Naive B cell (primary cell): ENCODE data around the gene TFRC. TPM values are rescaled to one million over a fixed set of nuclear protein-coding genes. Genes with fewer than 3 reads are reported as not detected.
A peak's percentile ranks its signal among the peaks of the same experiment; 100 is the strongest.
"Not testable (repeated sequence)": the region's sequence is repeated elsewhere in the genome, so short reads cannot be mapped to it uniquely, and the experiment has no call there.

Source experiments
- ATAC-seq, 2 donors: fragments of 150-1000 bp; cut with Tn5 transposase; 2 replicates each; pipeline ENCODE4 v1.10.0; 2021; ENCODE audit warnings: low read depth in 2 of 2, mild to moderate bottlenecking in 2 of 2, moderate library complexity in 2 of 2
- DNase-seq: peaks from one replicate; pipeline ENCODE4 v3.0.0; 2022
- H3K27ac Mint-ChIP-seq, 6 donors: one replicate each; pipeline ENCODE4 v1.8.0; 2020 to 2022; ENCODE audit warnings: mild to moderate bottlenecking in 6 of 6, mixed read lengths in 6 of 6, moderate library complexity in 5 of 6, inconsistent platforms in 2 of 6
- H3K27me3 Mint-ChIP-seq, 3 donors: one replicate each; pipeline ENCODE4 v1.8.0; 2021 to 2022; ENCODE audit warnings: mixed read lengths in 3 of 3, mild to moderate bottlenecking in 1 of 3
- H3K36me3 Mint-ChIP-seq, 2 donors: one replicate each; pipeline ENCODE4 v1.8.0; 2020 to 2022; ENCODE audit warnings: mixed read lengths in 2 of 2, inconsistent platforms in 1 of 2, mild to moderate bottlenecking in 1 of 2
- H3K4me1 Mint-ChIP-seq, 3 donors: one replicate each; pipeline ENCODE4 v1.8.0; 2020 to 2022; ENCODE audit warnings: mixed read lengths in 3 of 3, inconsistent platforms in 1 of 3, mild to moderate bottlenecking in 1 of 3, moderate library complexity in 1 of 3
- H3K4me3 Mint-ChIP-seq, 8 donors: one replicate each; pipeline ENCODE4 v1.8.0; 2020 to 2022; ENCODE audit warnings: mild to moderate bottlenecking in 8 of 8, mixed read lengths in 8 of 8, moderate library complexity in 8 of 8, inconsistent platforms in 2 of 8
- H3K9me3 Mint-ChIP-seq, 7 donors: one replicate each; pipeline ENCODE4 v1.8.0; 2020 to 2022; ENCODE audit warnings: mixed read lengths in 7 of 7, mild to moderate bottlenecking in 5 of 7, inconsistent platforms in 2 of 7, moderate library complexity in 1 of 7
- polyA plus RNA-seq, 6 donors: library from polyadenylated mRNA; unstranded; fragments of 300-500 nt; fragmentation: Illumina TruSeq; gene quantifications; one replicate each; pipeline ENCODE4 v1.2.3, GENCODE V29; 2021; ENCODE audit warnings: low read depth in 6 of 6

Gene TFRC
- polyA plus RNA-seq, 6 donors from 2014 or later: 15.0 to 33.8 (median 25.4) TPM

DNA sequence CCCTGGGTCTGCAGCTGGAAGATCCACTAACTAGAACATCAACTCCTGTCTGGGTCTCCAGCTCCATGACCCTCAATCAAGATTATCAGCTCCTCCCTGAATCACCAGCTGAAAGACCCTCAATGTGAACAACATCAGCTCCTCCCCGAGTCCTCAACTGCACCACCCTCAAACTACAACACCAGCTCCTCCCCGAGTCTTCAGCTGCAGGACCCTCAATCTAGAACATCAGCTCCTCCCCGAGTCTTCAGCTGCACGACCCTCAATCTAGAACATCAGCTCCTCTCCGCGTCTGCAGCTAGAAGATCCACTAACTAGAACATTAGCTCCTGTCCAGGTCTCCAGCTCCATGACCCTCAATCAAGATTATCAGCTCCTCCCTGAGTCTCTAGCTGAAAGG is 79.2 kb downstream of the TFRC start:
- H3K27ac Mint-ChIP-seq, ATAC-seq, DNase-seq, H3K4me1 Mint-ChIP-seq, H3K36me3 Mint-ChIP-seq, H3K4me3 Mint-ChIP-seq, H3K9me3 Mint-ChIP-seq: not testable (repeated sequence)
- peaks cover under 1 to 18% (median 15%) of the 10 kb centered on the region in 3 donors for H3K27me3 Mint-ChIP-seq

DNA sequence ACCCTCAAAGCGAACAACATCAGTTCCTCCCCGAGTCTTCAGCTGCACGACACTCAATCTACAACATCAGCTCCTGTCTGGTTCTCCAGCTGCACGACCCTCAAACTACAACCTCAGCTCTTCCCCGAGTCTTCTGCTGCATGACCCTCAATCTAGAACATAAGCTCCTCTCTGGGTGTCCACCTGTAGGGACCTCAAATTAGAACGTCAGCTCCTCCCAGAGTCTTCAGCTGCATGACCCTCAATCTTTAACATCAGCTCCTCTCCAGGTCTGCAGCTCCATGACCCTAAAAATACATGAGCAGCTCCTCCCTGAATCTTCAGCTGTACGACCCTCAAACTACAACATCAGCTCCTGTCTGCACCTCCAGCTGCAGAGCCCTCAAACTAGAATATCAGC is 80.7 kb downstream of the TFRC start:
- ATAC-seq, H3K9me3 Mint-ChIP-seq, DNase-seq, H3K4me1 Mint-ChIP-seq, H3K4me3 Mint-ChIP-seq, H3K36me3 Mint-ChIP-seq: not testable (repeated sequence)
- Mint-ChIP-seq H3K27ac (peak overlapping the region in 1 of 6 donors; percentile 77), H3K27me3 (peaks cover 0 to 16% (median 15%) of the 10 kb centered on the region in 3 donors)

DNA sequence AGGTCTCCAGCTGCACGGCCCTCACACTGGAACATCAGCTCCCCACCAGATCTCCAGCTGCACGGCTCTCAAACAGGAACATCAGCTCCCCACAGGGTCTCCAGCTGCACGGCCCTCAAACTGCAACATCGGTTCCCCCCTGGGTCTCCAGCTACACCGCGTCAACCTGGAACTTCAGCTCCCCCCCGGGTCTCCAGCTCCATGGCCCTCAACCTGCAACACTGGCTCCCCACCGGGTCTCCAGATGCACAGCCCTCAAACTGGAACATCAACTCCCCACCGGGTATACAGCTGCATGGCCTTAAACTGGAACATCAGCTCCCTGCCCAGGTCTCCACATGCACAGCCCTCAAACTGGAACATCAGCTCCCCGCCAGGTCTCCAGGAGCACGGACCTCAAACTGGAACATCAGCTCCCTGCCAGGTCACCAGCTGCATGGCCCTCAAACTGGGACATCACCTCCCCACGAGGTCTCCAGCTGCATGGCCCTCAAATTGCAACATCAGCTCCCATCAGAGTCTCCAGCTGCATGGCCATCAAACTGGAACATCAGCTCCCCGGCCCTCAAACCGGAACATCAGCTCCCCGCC is 81.4 kb downstream of the TFRC start:
- not testable (repeated sequence) for H3K36me3 Mint-ChIP-seq, H3K27ac Mint-ChIP-seq, H3K9me3 Mint-ChIP-seq, H3K4me1 Mint-ChIP-seq, ATAC-seq, H3K4me3 Mint-ChIP-seq, DNase-seq
- H3K27me3 Mint-ChIP-seq: peaks cover 0 to 16% (median 15%) of the 10 kb centered on the region in 3 donors

DNA sequence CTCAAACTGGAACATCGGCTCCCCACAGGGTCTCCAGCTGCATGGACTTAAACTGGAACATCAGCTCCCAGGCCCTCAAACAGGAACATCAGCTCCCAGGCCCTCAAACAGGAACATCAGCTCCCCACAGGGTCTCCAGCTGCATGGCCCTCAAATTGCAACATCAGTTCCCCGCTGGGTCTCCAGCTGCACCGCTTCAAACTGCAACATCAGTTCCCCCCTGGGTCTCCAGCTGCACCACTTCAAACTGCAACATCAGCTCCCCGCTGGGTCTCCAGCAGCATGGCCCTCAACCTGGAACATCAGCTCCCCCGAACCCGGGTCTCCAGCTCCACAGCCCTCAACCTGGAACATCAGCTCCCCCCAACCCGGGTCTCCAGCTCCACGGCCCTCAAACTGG is 82.0 kb downstream of the TFRC start:
- Mint-ChIP-seq H3K36me3 (peaks cover 0 to 10% of the 10 kb centered on the region in 2 donors), H3K27ac (no peak overlapping the region), H3K9me3 (peaks cover 0 to 1% (median 0%) of the 10 kb centered on the region in 7 donors), H3K4me3 (no peak overlapping the region), H3K4me1 (peaks cover 0 to 6% (median 3%) of the 10 kb centered on the region in 3 donors), H3K27me3 (peaks cover 0 to 16% (median 15%) of the 10 kb centered on the region in 3 donors)
- no peak for DNase-seq
- no peak for ATAC-seq

Other genes starting within 250 kb of the TFRC start
- gene TNK2, start 173.5 kb downstream of the TFRC start, polyA plus RNA-seq: 1 to 10 TPM; 1.1 to 4.8 (median 2.3) TPM
- 10 to 100 TPM in 5 of 6 donors, 1 to 10 TPM in 1; 4.7 to 39.3 (median 13.1) TPM for gene ZDHHC19, start 129.3 kb upstream of the TFRC start, polyA plus RNA-seq
- gene SLC51A, start 134.4 kb upstream of the TFRC start, polyA plus RNA-seq: 1 to 10 TPM in 1 of 6 donors, under 1 TPM in 1, not detected in 4; 0.78 to 1.4 TPM
- gene PCYT1A, start 205.6 kb upstream of the TFRC start, polyA plus RNA-seq: 10 to 100 TPM in 4 of 6 donors, 1 to 10 TPM in 2; 8.2 to 18.0 (median 11.9) TPM
- 10 to 100 TPM in 2 of 6 donors, 1 to 10 TPM in 4; 6.7 to 28.5 (median 9.5) TPM for gene DYNLT2B, start 236.2 kb upstream of the TFRC start, polyA plus RNA-seq